KMS-11 (cell line): ENCODE measurements around the gene KIAA0408.
"Not testable (repeated sequence)": the region's sequence is repeated elsewhere in the genome, so short reads cannot be mapped to it uniquely, and the experiment has no call there.

Source experiments
- H2AFZ ChIP-seq: fragments of 200-600 bp; sonication (generic); 2 replicates; pipeline ENCODE4 v1.6.1; 2016; ENCODE audit warnings: antibody characterized with exemption, mixed run types, low read depth
- H3K27ac ChIP-seq: fragments of 200-600 bp; sonication (generic); 2 replicates; pipeline ENCODE4 v1.6.1; 2016; ENCODE audit warnings: mild to moderate bottlenecking, mixed run types
- H3K27me3 ChIP-seq: fragments of 200-600 bp; sonication (generic); 2 replicates; pipeline ENCODE4 v1.6.1; 2017; ENCODE audit warnings: mild to moderate bottlenecking, low read depth, mixed run types, moderate library complexity; ENCODE audit not compliant: insufficient read depth
- H3K36me3 ChIP-seq: fragments of 200-600 bp; sonication (generic); 2 replicates; pipeline ENCODE4 v1.6.1; 2017; ENCODE audit warnings: mild to moderate bottlenecking, mixed run types; ENCODE audit not compliant: insufficient read depth
- H3K4me1 ChIP-seq: fragments of 200-600 bp; sonication (generic); 2 replicates; pipeline ENCODE4 v1.6.1; 2016; ENCODE audit warnings: mild to moderate bottlenecking, low read depth, mixed run types; ENCODE audit not compliant: poor library complexity, severe bottlenecking
- H3K4me2 ChIP-seq: fragments of 200-600 bp; sonication (generic); 2 replicates; pipeline ENCODE4 v1.7.0; 2016; ENCODE audit warnings: mild to moderate bottlenecking, mixed run types
- H3K4me3 ChIP-seq: fragments of 200-600 bp; sonication (generic); IDR thresholded peaks from 2 replicates; pipeline ENCODE4 v1.6.1; 2017; ENCODE audit warnings: low read depth, low read length, mixed read lengths; ENCODE audit not compliant: insufficient read depth
- H3K79me2 ChIP-seq: fragments of 200-600 bp; sonication (generic); 2 replicates; pipeline ENCODE4 v1.6.1; 2016; ENCODE audit warnings: low read depth, mixed run types; ENCODE audit not compliant: insufficient read depth
- H3K9ac ChIP-seq: fragments of 200-600 bp; sonication (generic); 2 replicates; pipeline ENCODE4 v1.6.1; 2016; ENCODE audit warnings: mild to moderate bottlenecking, mixed run types
- H4K20me1 ChIP-seq: fragments of 200-600 bp; sonication (generic); 2 replicates; pipeline ENCODE4 v1.6.1; 2016; ENCODE audit warnings: mild to moderate bottlenecking, mixed run types; ENCODE audit not compliant: insufficient read depth
- TF ChIP-seq, protein P1 (sequence below): fragments of 200-600 bp; sonication (generic); conservative IDR thresholded peaks from 2 replicates; pipeline ENCODE4 v1.6.1; 2017; ENCODE audit warnings: low read depth, mild to moderate bottlenecking, antibody characterized with exemption, low read length, moderate library complexity, mixed read lengths

KIAA0408 gene

DNA sequence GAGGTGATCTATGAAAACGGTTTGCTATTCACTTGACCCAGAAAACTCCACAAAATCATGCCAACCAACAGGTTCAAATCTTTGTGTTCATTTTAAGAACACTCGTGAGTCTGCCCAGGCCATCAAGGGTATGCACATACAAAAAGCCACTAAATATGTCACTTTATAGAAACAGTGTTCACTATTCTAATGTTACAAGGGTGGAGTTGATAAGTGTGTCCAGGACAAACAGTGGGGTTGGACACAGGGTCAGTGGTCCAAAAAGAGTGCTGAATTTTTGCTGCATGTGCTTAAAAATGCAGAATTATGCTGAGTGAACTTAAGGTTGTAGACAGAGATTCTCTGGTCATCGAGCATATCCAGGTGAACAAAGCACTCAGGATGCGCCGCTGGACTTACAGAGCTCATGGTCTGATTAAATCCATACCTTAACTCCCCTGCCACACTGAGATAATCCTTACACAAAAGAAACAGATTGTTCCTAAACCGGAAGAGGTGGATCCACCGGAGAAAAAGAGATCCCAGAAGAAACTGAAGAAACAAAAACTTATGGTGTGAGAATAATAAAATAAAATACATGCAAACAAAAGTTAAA is 23.5 kb downstream of the KIAA0408 start:
- Histone ChIP-seq H4K20me1 (no peaks in the 10 kb centered on the region), H3K4me1 (no peaks in the 10 kb centered on the region), H3K36me3 (no peaks in the 10 kb centered on the region), H3K27me3 (no peaks in the 10 kb centered on the region), H3K27ac (no peak overlapping the region), H2AFZ (no peak overlapping the region), H3K79me2 (no peaks in the 10 kb centered on the region), H3K9ac (no peak overlapping the region), H3K4me2 (no peak overlapping the region), H3K4me3 (no peak overlapping the region)
- TF ChIP-seq, protein P1, sequence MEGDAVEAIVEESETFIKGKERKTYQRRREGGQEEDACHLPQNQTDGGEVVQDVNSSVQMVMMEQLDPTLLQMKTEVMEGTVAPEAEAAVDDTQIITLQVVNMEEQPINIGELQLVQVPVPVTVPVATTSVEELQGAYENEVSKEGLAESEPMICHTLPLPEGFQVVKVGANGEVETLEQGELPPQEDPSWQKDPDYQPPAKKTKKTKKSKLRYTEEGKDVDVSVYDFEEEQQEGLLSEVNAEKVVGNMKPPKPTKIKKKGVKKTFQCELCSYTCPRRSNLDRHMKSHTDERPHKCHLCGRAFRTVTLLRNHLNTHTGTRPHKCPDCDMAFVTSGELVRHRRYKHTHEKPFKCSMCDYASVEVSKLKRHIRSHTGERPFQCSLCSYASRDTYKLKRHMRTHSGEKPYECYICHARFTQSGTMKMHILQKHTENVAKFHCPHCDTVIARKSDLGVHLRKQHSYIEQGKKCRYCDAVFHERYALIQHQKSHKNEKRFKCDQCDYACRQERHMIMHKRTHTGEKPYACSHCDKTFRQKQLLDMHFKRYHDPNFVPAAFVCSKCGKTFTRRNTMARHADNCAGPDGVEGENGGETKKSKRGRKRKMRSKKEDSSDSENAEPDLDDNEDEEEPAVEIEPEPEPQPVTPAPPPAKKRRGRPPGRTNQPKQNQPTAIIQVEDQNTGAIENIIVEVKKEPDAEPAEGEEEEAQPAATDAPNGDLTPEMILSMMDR, result no peak

DNA sequence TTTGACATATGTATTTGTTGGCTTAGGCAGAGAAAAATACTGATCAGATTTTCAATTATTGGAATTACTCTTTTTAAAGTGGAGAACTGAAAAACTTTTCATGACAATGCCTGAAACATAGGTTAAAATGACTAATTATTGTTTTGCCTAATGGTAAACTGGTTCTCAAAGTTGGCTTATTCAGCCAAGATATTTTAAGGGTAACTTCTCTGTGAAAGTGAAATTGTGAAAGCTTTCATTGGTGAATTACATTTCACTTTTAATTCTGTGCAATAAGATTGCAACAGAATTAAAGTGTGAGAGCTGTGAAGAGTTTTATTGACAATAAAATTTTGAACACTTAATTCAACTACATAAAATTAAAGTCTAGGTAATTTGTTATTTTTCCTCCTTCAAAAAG is 24.5 kb downstream of the KIAA0408 start:
- no peak overlapping the region for H3K9ac ChIP-seq
- H2AFZ ChIP-seq, result no peak overlapping the region
- H3K27me3 ChIP-seq, result no peaks in the 10 kb centered on the region
- no peak overlapping the region for H3K27ac ChIP-seq
- H3K4me1 ChIP-seq, result no peaks in the 10 kb centered on the region
- no peak overlapping the region for H3K4me2 ChIP-seq
- TF ChIP-seq, protein P1, result no peak
- no peaks in the 10 kb centered on the region for H4K20me1 ChIP-seq
- H3K36me3 ChIP-seq, result no peaks in the 10 kb centered on the region
- H3K79me2 ChIP-seq, result no peaks in the 10 kb centered on the region
- no peak overlapping the region for H3K4me3 ChIP-seq

DNA sequence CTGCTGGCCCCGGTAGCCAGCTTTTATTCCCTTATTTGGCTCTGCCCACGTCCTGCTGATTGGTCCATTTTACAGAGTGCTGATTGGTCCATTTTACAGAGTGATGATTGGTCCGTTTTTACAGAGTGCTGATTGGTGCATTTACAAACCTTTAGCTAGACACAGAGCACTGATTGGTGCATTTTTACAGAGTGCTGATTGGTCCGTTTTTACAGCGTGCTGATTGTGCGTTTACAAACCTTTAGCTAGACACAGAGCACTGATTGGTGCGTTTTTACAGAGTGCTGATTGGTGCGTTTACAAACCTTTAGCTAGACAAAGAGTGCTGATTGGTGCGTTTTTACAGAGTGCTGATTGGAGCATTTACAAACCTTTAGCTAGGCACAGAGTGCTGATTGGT is 30.6 kb downstream of the KIAA0408 start:
- not testable (repeated sequence) for H3K27me3 ChIP-seq

DNA sequence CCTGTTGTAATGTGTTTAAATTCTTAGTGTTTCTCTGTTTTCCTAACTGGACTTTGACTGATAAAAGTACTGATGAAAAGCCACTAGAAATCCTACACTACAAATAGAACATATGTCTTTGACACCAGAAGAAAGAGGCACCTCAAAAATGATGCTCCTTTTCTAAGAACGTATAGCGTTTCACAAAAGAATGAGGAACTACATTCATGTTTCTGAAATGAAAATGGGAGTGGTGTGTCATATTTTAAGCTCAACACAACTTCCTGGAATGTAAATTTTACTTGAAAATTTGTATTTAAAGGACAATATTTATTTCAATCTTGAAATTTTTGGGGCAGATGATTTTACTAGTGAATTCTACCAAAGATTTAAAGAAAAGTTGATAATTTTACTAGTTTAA is 35.3 kb downstream of the KIAA0408 start:
- Histone ChIP-seq H2AFZ (no peak overlapping the region), H3K36me3 (no peaks in the 10 kb centered on the region), H3K27ac (no peak overlapping the region), H4K20me1 (no peaks in the 10 kb centered on the region), H3K4me2 (no peak overlapping the region), H3K4me1 (peaks cover 12% of the 10 kb centered on the region), H3K27me3 (no peaks in the 10 kb centered on the region), H3K9ac (no peak overlapping the region), H3K79me2 (no peaks in the 10 kb centered on the region), H3K4me3 (no peak overlapping the region)
- TF ChIP-seq, protein P1, result no peak

More for the DNA sequence above, 30.6 kb downstream of the KIAA0408 start:
- not testable (repeated sequence) for H3K27ac ChIP-seq, H3K36me3 ChIP-seq, H4K20me1 ChIP-seq, H3K4me1 ChIP-seq, H3K4me2 ChIP-seq, H3K4me3 ChIP-seq, H3K79me2 ChIP-seq, H3K9ac ChIP-seq, H2AFZ ChIP-seq

DNA sequence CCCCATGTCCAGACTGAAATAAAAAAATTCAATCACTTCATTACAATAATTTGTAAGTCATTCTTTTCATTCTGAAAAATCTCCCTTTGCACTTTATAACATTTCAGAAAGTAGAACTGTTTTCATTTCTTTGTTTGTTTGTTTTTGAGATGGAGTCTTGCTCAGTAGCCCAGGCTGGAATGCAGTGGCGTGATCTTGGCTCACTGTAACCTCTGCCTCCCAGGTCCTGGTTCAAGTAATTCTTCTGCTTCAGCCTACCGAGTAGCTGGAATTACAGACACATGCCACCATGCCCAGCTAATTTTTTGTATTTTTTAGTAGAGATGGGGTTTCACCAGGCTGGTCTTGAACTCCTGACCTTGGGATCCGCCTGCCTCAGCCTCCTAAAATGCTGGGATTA is 38.0 kb downstream of the KIAA0408 start:
- H3K36me3 ChIP-seq, H4K20me1 ChIP-seq, H3K9ac ChIP-seq, H3K4me2 ChIP-seq, H2AFZ ChIP-seq, H3K79me2 ChIP-seq, H3K4me3 ChIP-seq, H3K27ac ChIP-seq, H3K27me3 ChIP-seq: not testable (repeated sequence)
- H3K4me1 ChIP-seq, result peaks cover 12% of the 10 kb centered on the region
